Spleen (tissue), 11 donors: ENCODE measurements around the gene LRCH3. TPM values are rescaled to one million over a fixed set of nuclear protein-coding genes. Genes with fewer than 3 reads are reported as not detected.

ENCODE experiments used
- polyA plus RNA-seq, 3 donors: library from polyadenylated mRNA; stranded (reverse); fragments of 200-250 nt; gene quantifications; one replicate each; pipeline ENCODE4 v1.2.1, GENCODE V29; 2013
- small RNA-seq, 4 donors: library from RNA; depleted of rRNA; stranded (forward); fragments of <200 nt; gene quantifications; one replicate each; pipeline ENCODE3, GENCODE V24; 2016
- total RNA-seq, 7 donors: library from RNA; depleted of rRNA in 3 of 7; stranded (reverse); fragments of >200 nt in 3 of 7; fragmentation: NEBNext Ultra II Directional in 4 of 7; extraction: Animal tissue kit (Norgen Biotek cat#: 25700) in 4 of 7; gene quantifications; one replicate each; pipeline versions ENCODE4 v1.1.0 to v1.2.1, GENCODE V29; 2016 to 2021
- donor health status: healthy with polysubstance abuse.
- donor health status: DM: no; HTN: no; CAD: no; lungs with moderate emphysema.
- donor health status: DM: no; HTN: no; CAD: no.
- donor health status: Bipolar disorder and iron deficiency.
- donor health status: healthy.
- donor health status: DM: no; HTN: no; CAD: no.
- donor health status: DM: yes; HTN: yes; CAD: no.

The LRCH3 gene
- total and polyA plus RNA-seq, 10 donors: 7.7 to 86.2 (median 67.0) TPM

Small RNAs within 50 kb of the gene (small RNA-seq; reads per million reads assigned to genes)
- 0 reads per million in 4 donors for gene RNU6-858P

Other genes with a start within 250 kb of the LRCH3 start
- 10 to 100 TPM; 11.5 to 24.6 (median 17.8) TPM for gene BDH1, start 235.3 kb upstream of the LRCH3 start, total RNA-seq
- 10 to 100 TPM; 14.3 to 17.7 (median 17.3) TPM for gene BDH1, start 235.3 kb upstream of the LRCH3 start, polyA plus RNA-seq
- 100 to 1,000 TPM in 1 of 7 donors, 10 to 100 TPM in 6; 54.7 to 129 (median 69.6) TPM for gene RUBCN, start 54.4 kb upstream of the LRCH3 start, total RNA-seq
- gene RUBCN, start 54.4 kb upstream of the LRCH3 start, polyA plus RNA-seq: 10 to 100 TPM in 2 of 3 donors, 1 to 10 TPM in 1; 7.5 to 19.5 (median 13.0) TPM
- gene FYTTD1, start 41.4 kb upstream of the LRCH3 start, total RNA-seq: 10 to 100 TPM; 28.5 to 52.6 (median 42.7) TPM
- gene FYTTD1, start 41.4 kb upstream of the LRCH3 start, polyA plus RNA-seq: 10 to 100 TPM; 10.9 to 15.7 (median 12.0) TPM
- gene RPL35A, start 158.9 kb downstream of the LRCH3 start, total RNA-seq: 100 to 1,000 TPM; 618 to 926 (median 772) TPM
- 1,000 to 10,000 TPM; 2,909 to 3,288 (median 3,106) TPM for gene RPL35A, start 158.9 kb downstream of the LRCH3 start, polyA plus RNA-seq
- gene LMLN, start 169.0 kb downstream of the LRCH3 start, total RNA-seq: 1 to 10 TPM; 2.4 to 5.9 (median 3.6) TPM
- under 1 TPM; 0.52 to 0.83 (median 0.80) TPM for gene LMLN, start 169.0 kb downstream of the LRCH3 start, polyA plus RNA-seq